SK-N-SH treated with all-trans-retinoic acid at 6 μM for 48 hours (cell line): Measurements from ENCODE around the gene SLC6A8.

Experiments used
- ARNTL ChIP-seq: fragments of 450-650 bp; formaldehyde crosslinking; IDR thresholded peaks from 2 replicates; pipeline ENCODE4 v1.5.0; 2020; ENCODE audit warnings: low read depth, mild to moderate bottlenecking, moderate library complexity, borderline replicate concordance
- BACH2 ChIP-seq: fragments of 250-450 bp; sonication (Bioruptor Pico); IDR thresholded peaks from 2 replicates; pipeline ENCODE4 v1.9.0; 2021; ENCODE audit warnings: mild to moderate bottlenecking, borderline replicate concordance
- CSDC2 ChIP-seq: fragments of 250-450 bp; sonication (Bioruptor Pico); IDR thresholded peaks from 2 replicates; pipeline ENCODE4 v1.5.0; 2020; ENCODE audit warnings: mild to moderate bottlenecking, moderate library complexity
- RARB ChIP-seq: fragments of 250-450 bp; sonication (Bioruptor Pico); IDR thresholded peaks from 2 replicates; pipeline ENCODE4 v1.8.0; 2021; ENCODE audit warnings: mild to moderate bottlenecking, moderate library complexity
- TOX ChIP-seq: fragments of 250-450 bp; sonication (Bioruptor Pico); IDR thresholded peaks from 2 replicates; pipeline ENCODE4 v1.8.0; 2021; ENCODE audit warnings: mild to moderate bottlenecking, moderate library complexity, borderline replicate concordance
- ZC3H10 ChIP-seq: fragments of 250-450 bp; sonication (Bioruptor Pico); IDR thresholded peaks from 2 replicates; pipeline ENCODE4 v1.5.1; 2021; ENCODE audit warnings: mild to moderate bottlenecking, moderate library complexity
- ZFP30 ChIP-seq: fragments of 450-650 bp; formaldehyde crosslinking; IDR thresholded peaks from 2 replicates; pipeline ENCODE4 v1.5.0; 2022; ENCODE audit warnings: mild to moderate bottlenecking, moderate library complexity
- ZNF70 ChIP-seq: fragments of 450-650 bp; formaldehyde crosslinking; IDR thresholded peaks from 2 replicates; pipeline ENCODE4 v1.5.0; 2020; ENCODE audit warnings: mild to moderate bottlenecking, moderate library complexity
- TF ChIP-seq, protein P1 (sequence below): fragments of 250-450 bp; sonication (Bioruptor Pico); IDR thresholded peaks from 2 replicates; pipeline ENCODE4 v1.5.0; 2020; ENCODE audit warnings: mild to moderate bottlenecking, moderate library complexity
- TF ChIP-seq, protein P2 (sequence below): fragments of 250-450 bp; sonication (Bioruptor Pico); IDR thresholded peaks from 2 replicates; pipeline ENCODE4 v1.8.0; 2021; ENCODE audit warnings: low read depth, mild to moderate bottlenecking, moderate library complexity, borderline replicate concordance
- TF ChIP-seq, protein P3 (sequence below): fragments of 250-450 bp; sonication (Bioruptor Pico); IDR thresholded peaks from 2 replicates; pipeline ENCODE4 v1.5.1; 2020; ENCODE audit warnings: low read depth, mild to moderate bottlenecking, moderate library complexity
- TF ChIP-seq, protein P4 (sequence below): fragments of 250-450 bp; sonication (Bioruptor Pico); IDR thresholded peaks from 2 replicates; pipeline ENCODE4 v1.8.0; 2020; ENCODE audit warnings: mild to moderate bottlenecking, moderate library complexity, borderline replicate concordance
- TF ChIP-seq, protein P5 (sequence below): fragments of 250-450 bp; sonication (Bioruptor Pico); IDR thresholded peaks from 2 replicates; pipeline ENCODE4 v1.5.1; 2021; ENCODE audit warnings: mild to moderate bottlenecking, moderate library complexity

DNA sequence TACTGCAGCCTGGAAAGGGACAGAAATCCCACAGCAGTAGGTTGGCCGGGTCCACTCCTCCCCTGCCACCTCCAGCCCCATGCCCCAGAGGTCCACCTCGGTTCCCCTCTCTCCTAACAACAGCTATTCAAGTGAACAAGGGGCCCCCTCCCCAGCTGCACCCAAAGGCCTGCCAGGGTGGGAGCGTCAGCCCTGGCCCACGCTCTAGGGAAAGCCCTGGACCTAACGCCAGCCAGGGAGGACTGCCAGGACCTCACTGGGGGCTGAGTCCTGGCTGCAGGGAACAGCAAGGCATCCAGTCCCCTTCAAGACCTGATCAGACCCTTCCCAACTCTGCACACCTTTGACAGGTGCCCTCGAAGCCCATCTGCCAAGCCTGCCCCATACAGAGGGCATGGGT, 13.2 kb downstream of the SLC6A8 start:
- TF ChIP-seq RARB (CRISPR knock-in tag) (no peak), BACH2 (no peak), TOX (CRISPR knock-in tag) (no peak), ZNF70 (CRISPR knock-in tag) (no peak), CSDC2 (CRISPR knock-in tag) (no peak), ZC3H10 (no peak), ZFP30 (CRISPR knock-in tag) (no peak), ARNTL (CRISPR knock-in tag) (no peak)
- TF ChIP-seq, protein P1, sequence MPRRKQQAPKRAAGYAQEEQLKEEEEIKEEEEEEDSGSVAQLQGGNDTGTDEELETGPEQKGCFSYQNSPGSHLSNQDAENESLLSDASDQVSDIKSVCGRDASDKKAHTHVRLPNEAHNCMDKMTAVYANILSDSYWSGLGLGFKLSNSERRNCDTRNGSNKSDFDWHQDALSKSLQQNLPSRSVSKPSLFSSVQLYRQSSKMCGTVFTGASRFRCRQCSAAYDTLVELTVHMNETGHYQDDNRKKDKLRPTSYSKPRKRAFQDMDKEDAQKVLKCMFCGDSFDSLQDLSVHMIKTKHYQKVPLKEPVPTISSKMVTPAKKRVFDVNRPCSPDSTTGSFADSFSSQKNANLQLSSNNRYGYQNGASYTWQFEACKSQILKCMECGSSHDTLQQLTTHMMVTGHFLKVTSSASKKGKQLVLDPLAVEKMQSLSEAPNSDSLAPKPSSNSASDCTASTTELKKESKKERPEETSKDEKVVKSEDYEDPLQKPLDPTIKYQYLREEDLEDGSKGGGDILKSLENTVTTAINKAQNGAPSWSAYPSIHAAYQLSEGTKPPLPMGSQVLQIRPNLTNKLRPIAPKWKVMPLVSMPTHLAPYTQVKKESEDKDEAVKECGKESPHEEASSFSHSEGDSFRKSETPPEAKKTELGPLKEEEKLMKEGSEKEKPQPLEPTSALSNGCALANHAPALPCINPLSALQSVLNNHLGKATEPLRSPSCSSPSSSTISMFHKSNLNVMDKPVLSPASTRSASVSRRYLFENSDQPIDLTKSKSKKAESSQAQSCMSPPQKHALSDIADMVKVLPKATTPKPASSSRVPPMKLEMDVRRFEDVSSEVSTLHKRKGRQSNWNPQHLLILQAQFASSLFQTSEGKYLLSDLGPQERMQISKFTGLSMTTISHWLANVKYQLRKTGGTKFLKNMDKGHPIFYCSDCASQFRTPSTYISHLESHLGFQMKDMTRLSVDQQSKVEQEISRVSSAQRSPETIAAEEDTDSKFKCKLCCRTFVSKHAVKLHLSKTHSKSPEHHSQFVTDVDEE, result no peak
- TF ChIP-seq, protein P2, sequence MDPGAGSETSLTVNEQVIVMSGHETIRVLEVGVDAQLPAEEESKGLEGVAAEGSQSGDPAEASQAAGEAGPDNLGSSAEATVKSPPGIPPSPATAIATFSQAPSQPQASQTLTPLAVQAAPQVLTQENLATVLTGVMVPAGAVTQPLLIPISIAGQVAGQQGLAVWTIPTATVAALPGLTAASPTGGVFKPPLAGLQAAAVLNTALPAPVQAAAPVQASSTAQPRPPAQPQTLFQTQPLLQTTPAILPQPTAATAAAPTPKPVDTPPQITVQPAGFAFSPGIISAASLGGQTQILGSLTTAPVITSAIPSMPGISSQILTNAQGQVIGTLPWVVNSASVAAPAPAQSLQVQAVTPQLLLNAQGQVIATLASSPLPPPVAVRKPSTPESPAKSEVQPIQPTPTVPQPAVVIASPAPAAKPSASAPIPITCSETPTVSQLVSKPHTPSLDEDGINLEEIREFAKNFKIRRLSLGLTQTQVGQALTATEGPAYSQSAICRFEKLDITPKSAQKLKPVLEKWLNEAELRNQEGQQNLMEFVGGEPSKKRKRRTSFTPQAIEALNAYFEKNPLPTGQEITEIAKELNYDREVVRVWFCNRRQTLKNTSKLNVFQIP (CRISPR knock-in tag), result no peak
- TF ChIP-seq, protein P3, sequence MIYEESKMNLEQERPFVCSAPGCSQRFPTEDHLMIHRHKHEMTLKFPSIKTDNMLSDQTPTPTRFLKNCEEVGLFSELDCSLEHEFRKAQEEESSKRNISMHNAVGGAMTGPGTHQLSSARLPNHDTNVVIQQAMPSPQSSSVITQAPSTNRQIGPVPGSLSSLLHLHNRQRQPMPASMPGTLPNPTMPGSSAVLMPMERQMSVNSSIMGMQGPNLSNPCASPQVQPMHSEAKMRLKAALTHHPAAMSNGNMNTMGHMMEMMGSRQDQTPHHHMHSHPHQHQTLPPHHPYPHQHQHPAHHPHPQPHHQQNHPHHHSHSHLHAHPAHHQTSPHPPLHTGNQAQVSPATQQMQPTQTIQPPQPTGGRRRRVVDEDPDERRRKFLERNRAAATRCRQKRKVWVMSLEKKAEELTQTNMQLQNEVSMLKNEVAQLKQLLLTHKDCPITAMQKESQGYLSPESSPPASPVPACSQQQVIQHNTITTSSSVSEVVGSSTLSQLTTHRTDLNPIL (CRISPR knock-in tag), result no peak
- TF ChIP-seq, protein P4, sequence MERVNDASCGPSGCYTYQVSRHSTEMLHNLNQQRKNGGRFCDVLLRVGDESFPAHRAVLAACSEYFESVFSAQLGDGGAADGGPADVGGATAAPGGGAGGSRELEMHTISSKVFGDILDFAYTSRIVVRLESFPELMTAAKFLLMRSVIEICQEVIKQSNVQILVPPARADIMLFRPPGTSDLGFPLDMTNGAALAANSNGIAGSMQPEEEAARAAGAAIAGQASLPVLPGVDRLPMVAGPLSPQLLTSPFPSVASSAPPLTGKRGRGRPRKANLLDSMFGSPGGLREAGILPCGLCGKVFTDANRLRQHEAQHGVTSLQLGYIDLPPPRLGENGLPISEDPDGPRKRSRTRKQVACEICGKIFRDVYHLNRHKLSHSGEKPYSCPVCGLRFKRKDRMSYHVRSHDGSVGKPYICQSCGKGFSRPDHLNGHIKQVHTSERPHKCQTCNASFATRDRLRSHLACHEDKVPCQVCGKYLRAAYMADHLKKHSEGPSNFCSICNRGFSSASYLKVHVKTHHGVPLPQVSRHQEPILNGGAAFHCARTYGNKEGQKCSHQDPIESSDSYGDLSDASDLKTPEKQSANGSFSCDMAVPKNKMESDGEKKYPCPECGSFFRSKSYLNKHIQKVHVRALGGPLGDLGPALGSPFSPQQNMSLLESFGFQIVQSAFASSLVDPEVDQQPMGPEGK (CRISPR knock-in tag), result no peak
- TF ChIP-seq, protein P5, sequence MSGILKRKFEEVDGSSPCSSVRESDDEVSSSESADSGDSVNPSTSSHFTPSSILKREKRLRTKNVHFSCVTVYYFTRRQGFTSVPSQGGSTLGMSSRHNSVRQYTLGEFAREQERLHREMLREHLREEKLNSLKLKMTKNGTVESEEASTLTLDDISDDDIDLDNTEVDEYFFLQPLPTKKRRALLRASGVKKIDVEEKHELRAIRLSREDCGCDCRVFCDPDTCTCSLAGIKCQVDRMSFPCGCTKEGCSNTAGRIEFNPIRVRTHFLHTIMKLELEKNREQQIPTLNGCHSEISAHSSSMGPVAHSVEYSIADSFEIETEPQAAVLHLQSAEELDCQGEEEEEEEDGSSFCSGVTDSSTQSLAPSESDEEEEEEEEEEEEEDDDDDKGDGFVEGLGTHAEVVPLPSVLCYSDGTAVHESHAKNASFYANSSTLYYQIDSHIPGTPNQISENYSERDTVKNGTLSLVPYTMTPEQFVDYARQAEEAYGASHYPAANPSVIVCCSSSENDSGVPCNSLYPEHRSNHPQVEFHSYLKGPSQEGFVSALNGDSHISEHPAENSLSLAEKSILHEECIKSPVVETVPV (CRISPR knock-in tag), result no peak
